Endothelial cell (in vitro differentiated cells): Measurements from ENCODE around the gene CSNK1A1. TPM values are rescaled to one million over a fixed set of nuclear protein-coding genes. Genes with fewer than 3 reads are reported as not detected.
"Not testable (repeated sequence)": the region's sequence is repeated elsewhere in the genome, so short reads cannot be mapped to it uniquely, and the experiment has no call there.

Experiments
- DNase-seq: peaks from one replicate; pipeline ENCODE4 v3.0.0; 2021; ENCODE audit warnings: low spot score
- H3K27ac Mint-ChIP-seq: one replicate; pipeline ENCODE4 v1.8.0; 2021; ENCODE audit warnings: mixed read lengths, inconsistent platforms; ENCODE audit not compliant: unreplicated experiment
- H3K27me3 Mint-ChIP-seq: one replicate; pipeline ENCODE4 v1.8.0; 2021; ENCODE audit warnings: mild to moderate bottlenecking, moderate library complexity, mixed read lengths, inconsistent platforms; ENCODE audit not compliant: unreplicated experiment
- H3K36me3 Mint-ChIP-seq: one replicate; pipeline ENCODE4 v1.8.0; 2021; ENCODE audit warnings: mild to moderate bottlenecking, low read depth, mixed read lengths, inconsistent platforms; ENCODE audit not compliant: unreplicated experiment
- H3K4me1 Mint-ChIP-seq: one replicate; pipeline ENCODE4 v1.8.0; 2021; ENCODE audit warnings: mild to moderate bottlenecking, mixed read lengths, inconsistent platforms; ENCODE audit not compliant: unreplicated experiment
- H3K4me3 Mint-ChIP-seq: one replicate; pipeline ENCODE4 v1.8.0; 2021; ENCODE audit warnings: mild to moderate bottlenecking, mixed read lengths, inconsistent platforms; ENCODE audit not compliant: unreplicated experiment
- H3K9me3 Mint-ChIP-seq: one replicate; pipeline ENCODE4 v1.8.0; 2021; ENCODE audit warnings: mixed read lengths, inconsistent platforms; ENCODE audit not compliant: unreplicated experiment
- total RNA-seq: library from RNA; stranded (reverse); fragmentation: NEBNext Ultra II Directional; extraction: Animal tissue kit (Norgen Biotek cat#: 25700); gene quantifications from one replicate; pipeline ENCODE4 v1.2.1, GENCODE V29; 2021; ENCODE audit not compliant: unreplicated experiment
- TF ChIP-seq, protein P1 (sequence below): fragments of 200-600 bp; sonication (generic); IDR thresholded peaks from one replicate; pipeline ENCODE4 v1.5.0; 2021; ENCODE audit warnings: antibody characterized with exemption; ENCODE audit not compliant: unreplicated experiment

CSNK1A1 gene
- total RNA-seq, 1 donor from 2014 or later = 242 TPM

GRCh38 chr5:149540089-149540488 lies 11.2 kb downstream of the CSNK1A1 start:
- Mint-ChIP-seq H3K4me3 (no peak overlapping the region), H3K4me1 (peaks cover 27% of the 10 kb centered on the region), H3K9me3 (no peaks in the 10 kb centered on the region), H3K27me3 (peaks cover under 1% of the 10 kb centered on the region), H3K36me3 (peaks cover 12% of the 10 kb centered on the region), H3K27ac (no peak overlapping the region)
- DNase-seq = no peak
- TF ChIP-seq, protein P1, sequence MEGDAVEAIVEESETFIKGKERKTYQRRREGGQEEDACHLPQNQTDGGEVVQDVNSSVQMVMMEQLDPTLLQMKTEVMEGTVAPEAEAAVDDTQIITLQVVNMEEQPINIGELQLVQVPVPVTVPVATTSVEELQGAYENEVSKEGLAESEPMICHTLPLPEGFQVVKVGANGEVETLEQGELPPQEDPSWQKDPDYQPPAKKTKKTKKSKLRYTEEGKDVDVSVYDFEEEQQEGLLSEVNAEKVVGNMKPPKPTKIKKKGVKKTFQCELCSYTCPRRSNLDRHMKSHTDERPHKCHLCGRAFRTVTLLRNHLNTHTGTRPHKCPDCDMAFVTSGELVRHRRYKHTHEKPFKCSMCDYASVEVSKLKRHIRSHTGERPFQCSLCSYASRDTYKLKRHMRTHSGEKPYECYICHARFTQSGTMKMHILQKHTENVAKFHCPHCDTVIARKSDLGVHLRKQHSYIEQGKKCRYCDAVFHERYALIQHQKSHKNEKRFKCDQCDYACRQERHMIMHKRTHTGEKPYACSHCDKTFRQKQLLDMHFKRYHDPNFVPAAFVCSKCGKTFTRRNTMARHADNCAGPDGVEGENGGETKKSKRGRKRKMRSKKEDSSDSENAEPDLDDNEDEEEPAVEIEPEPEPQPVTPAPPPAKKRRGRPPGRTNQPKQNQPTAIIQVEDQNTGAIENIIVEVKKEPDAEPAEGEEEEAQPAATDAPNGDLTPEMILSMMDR = no peak

GRCh38 chr5:149537374-149537975 lies 13.8 kb downstream of the CSNK1A1 start:
- TF ChIP-seq, protein P1 = no peak
- Mint-ChIP-seq H3K27ac (peak overlapping the region; percentile 88), H3K4me3 (peak overlapping the region; percentile 54), H3K4me1 (peaks cover 26% of the 10 kb centered on the region), H3K36me3 (peaks cover 7% of the 10 kb centered on the region), H3K9me3 (no peaks in the 10 kb centered on the region), H3K27me3 (no peaks in the 10 kb centered on the region)
- DNase-seq = no peak

DNA sequence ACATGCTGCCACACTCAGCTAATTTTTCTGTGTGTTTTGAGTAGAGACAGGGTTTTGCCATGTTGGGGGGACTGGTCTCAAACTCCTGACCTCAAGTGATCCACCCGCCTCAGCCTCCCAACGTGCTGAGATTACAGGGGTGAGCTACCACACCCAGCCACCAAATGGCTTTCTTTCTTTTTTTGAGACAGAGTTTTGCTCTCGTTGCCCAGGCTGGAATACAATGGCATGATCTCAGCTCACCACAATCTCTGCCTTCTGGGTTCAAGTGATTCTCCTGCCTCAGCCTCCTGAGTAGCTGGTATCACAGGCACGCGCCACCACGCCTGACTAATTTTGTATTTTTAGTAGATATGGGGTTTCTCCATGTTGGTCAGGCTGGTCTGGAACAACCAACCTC lies 15.5 kb downstream of the CSNK1A1 start:
- not testable (repeated sequence) for DNase-seq, H3K36me3 Mint-ChIP-seq, H3K9me3 Mint-ChIP-seq, H3K27ac Mint-ChIP-seq, H3K27me3 Mint-ChIP-seq, H3K4me3 Mint-ChIP-seq
- H3K4me1 Mint-ChIP-seq = peaks cover 27% of the 10 kb centered on the region

DNA sequence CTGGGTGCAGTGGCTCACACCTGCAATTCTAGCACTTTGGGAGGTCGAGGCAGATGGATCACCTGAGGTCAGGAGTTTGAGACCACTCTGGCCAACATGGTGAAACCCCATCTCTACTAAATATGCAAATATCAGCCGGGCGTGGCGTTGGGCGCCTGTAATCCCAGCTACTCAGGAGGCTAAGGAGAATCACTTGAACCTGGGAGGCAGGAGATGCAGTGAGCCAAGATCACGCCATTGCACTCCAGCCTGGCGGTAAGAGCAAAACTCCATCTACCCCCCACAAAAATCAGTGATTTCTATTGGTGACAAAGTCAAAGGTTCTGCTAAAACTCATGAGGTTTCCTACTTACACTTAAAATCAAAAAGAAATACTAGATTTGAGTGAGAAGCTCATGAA lies 18.8 kb downstream of the CSNK1A1 start:
- TF ChIP-seq, protein P1 = no peak
- Mint-ChIP-seq H3K4me3 (no peak overlapping the region), H3K27ac (no peak overlapping the region), H3K27me3 (peaks cover 1% of the 10 kb centered on the region), H3K4me1 (peaks cover 32% of the 10 kb centered on the region), H3K9me3 (no peaks in the 10 kb centered on the region), H3K36me3 (peaks cover 2% of the 10 kb centered on the region)
- no peak for DNase-seq

DNA sequence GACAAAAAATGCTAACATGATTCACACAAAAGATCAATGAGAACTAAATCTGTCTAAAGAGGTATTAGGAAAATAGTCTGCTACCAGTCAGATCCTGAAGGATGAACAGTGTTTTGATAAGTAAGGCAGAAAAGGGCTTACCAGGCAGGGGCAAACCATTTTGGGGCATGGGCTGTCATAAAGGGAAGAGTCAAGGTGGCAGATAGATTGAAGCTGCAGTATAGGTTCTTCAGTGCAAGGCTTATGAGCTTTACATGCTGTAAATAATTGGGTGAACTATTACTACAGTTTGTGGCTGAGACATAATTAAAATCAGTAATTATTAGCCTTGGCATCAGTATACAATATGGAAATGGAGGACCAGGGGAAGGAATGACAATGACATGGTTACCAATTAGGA lies 21.8 kb downstream of the CSNK1A1 start:
- H3K4me3 Mint-ChIP-seq = no peak overlapping the region
- H3K4me1 Mint-ChIP-seq = peaks cover 25% of the 10 kb centered on the region
- H3K9me3 Mint-ChIP-seq = no peaks in the 10 kb centered on the region
- peak overlapping the region; percentile 48 for H3K27ac Mint-ChIP-seq
- DNase-seq = no peak
- TF ChIP-seq, protein P1 = no peak
- H3K36me3 Mint-ChIP-seq = peaks cover 6% of the 10 kb centered on the region
- peaks cover 1% of the 10 kb centered on the region for H3K27me3 Mint-ChIP-seq
